Lung (tissue), 12 donors: ENCODE results near the gene APAF1. TPM values are rescaled to one million over a fixed set of nuclear protein-coding genes. Genes with fewer than 3 reads are reported as not detected.

Experiments used
- ATAC-seq: fragments of 200-7000 bp; cut with Tn5 transposase; one replicate; pipeline ENCODE4 v1.9.1; 2020; ENCODE audit warnings: moderate number of reproducible peaks; ENCODE audit not compliant: insufficient read depth, low FRiP score
- DNase-seq, 3 donors: peaks; one replicate each; pipeline ENCODE4 v3.0.0-alpha.2; 2013 to 2017
- H3K27ac ChIP-seq, 2 donors: one replicate each; pipeline ENCODE4 v1.5.1; 2013; ENCODE audit warnings: mild to moderate bottlenecking in 2 of 2, moderate library complexity in 2 of 2, control low read depth in 1 of 2, inconsistent platforms in 1 of 2, low read depth in 1 of 2, low read length in 1 of 2
- H3K27me3 ChIP-seq, 3 donors: one replicate each; pipeline ENCODE4 v1.5.1; 2013; ENCODE audit warnings: low read length in 2 of 3; ENCODE audit not compliant: control insufficient read depth in 3 of 3, insufficient read depth in 3 of 3
- H3K36me3 ChIP-seq, 4 donors: one replicate each; pipeline ENCODE4 v1.5.1; 2013; ENCODE audit warnings: low read length in 4 of 4, mild to moderate bottlenecking in 1 of 4, moderate library complexity in 1 of 4; ENCODE audit not compliant: control insufficient read depth in 4 of 4, insufficient read depth in 4 of 4
- H3K4me1 ChIP-seq, 5 donors: one replicate each; pipeline ENCODE4 v1.5.1; 2013; ENCODE audit warnings: low read length in 5 of 5, mild to moderate bottlenecking in 2 of 5, moderate library complexity in 1 of 5; ENCODE audit not compliant: control insufficient read depth in 5 of 5, insufficient read depth in 5 of 5
- H3K4me3 ChIP-seq: one replicate; pipeline ENCODE4 v1.5.1; 2013; ENCODE audit warnings: mild to moderate bottlenecking, control low read depth, moderate library complexity
- H3K9ac ChIP-seq, 2 donors: one replicate each; pipeline ENCODE4 v1.5.1; 2013; ENCODE audit warnings: low read length in 2 of 2, control low read depth in 1 of 2; ENCODE audit not compliant: insufficient read depth in 1 of 2
- H3K9me3 ChIP-seq, 4 donors: one replicate each; pipeline ENCODE4 v1.5.1; 2013; ENCODE audit warnings: low read length in 3 of 4, mild to moderate bottlenecking in 1 of 4, moderate library complexity in 1 of 4; ENCODE audit not compliant: control insufficient read depth in 4 of 4, insufficient read depth in 3 of 4
- WGBS, 2 donors: extraction: QIAGEN DNeasy Blood & Tissue Kit; methylation state at CpG; one replicate each; pipeline ENCODE4 v1.1.7; 2013; 5-methylcytosine and 5-hydroxymethylcytosine counted together
- polyA plus RNA-seq, 2 donors: library from polyadenylated mRNA; stranded (reverse); fragments of 200-250 nt; gene quantifications; one replicate each; pipeline ENCODE4 v1.2.1, GENCODE V29; 2013
- total RNA-seq, 2 donors: library from RNA; depleted of rRNA in 1 of 2; stranded (reverse); fragments of >200 nt in 1 of 2; gene quantifications; one replicate each; pipeline ENCODE4 v1.2.1, GENCODE V29; 2014 to 2021
- TF ChIP-seq, protein P1 (sequence below): IDR thresholded peaks from 2 replicates; pipeline ENCODE4 v1.5.1; 2012; ENCODE audit warnings: mild to moderate bottlenecking; ENCODE audit errors: control extremely low read depth, extremely low read depth
- donor health status: control.
- donor health status: control.
- donor health status: Bipolar disorder and iron deficiency.
- donor health status: healthy.
- donor health status: DM: yes; HTN: yes; CAD: no.

Gene APAF1
- total and polyA plus RNA-seq, 4 donors, result 6.6 to 53.2 (median 13.7) TPM

DNA sequence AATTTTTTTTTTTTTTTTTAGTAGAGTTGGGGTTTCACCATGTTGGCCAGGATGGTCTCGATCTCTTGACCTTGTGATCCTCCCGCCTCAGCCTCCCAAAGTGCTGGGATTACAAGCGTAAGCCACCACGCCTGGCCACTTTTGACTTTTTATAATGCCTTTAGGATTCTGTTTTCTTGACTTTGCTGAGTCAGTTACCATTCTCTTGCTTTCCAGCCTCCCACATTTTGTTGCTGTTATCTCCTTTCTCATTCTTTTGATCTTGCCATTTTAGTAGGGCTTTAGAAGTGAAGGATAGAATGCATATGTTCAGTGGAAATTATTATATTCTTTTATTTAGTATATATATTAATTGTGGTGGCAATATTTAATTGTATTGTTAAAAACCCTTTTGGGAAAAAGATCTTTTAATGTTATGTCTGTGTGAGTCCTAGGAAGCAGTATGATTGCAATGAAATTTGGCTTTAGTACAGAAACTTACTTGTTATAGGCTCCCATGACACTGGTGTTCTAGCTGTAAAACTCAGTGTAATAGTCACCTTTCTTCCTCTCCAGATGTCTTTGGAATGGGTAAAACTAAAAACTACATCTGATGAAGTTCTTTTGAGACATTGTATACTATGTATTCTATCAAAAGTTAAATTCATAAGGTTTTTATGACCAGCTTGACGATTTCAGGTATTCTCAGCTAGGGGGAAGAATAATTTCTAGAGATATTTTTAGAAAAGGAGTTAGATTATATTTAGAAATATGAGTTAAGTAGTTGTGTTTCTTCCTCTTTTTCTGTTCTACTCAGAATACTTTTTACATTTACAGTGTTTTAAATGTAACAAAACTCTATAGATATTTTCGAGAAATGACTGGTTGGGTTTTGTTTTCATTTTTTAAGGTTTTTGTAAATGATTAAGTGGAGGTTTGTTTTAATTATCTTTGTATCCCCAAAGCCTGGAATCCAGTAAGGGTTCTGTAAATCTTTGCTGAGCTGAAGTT, 74.7 kb downstream of the APAF1 start:
- Histone ChIP-seq H3K9me3 (no peaks in the 10 kb centered on the region), H3K4me1 (peaks cover 0 to 6% (median 4%) of the 10 kb centered on the region in 5 donors), H3K36me3 (peaks cover 12 to 28% (median 18%) of the 10 kb centered on the region in 4 donors), H3K27ac (no peak overlapping the region), H3K9ac (no peak overlapping the region), H3K27me3 (no peaks in the 10 kb centered on the region), H3K4me3 (no peak overlapping the region)
- DNase-seq, result no peak
- no peak for ATAC-seq
- TF ChIP-seq, protein P1, sequence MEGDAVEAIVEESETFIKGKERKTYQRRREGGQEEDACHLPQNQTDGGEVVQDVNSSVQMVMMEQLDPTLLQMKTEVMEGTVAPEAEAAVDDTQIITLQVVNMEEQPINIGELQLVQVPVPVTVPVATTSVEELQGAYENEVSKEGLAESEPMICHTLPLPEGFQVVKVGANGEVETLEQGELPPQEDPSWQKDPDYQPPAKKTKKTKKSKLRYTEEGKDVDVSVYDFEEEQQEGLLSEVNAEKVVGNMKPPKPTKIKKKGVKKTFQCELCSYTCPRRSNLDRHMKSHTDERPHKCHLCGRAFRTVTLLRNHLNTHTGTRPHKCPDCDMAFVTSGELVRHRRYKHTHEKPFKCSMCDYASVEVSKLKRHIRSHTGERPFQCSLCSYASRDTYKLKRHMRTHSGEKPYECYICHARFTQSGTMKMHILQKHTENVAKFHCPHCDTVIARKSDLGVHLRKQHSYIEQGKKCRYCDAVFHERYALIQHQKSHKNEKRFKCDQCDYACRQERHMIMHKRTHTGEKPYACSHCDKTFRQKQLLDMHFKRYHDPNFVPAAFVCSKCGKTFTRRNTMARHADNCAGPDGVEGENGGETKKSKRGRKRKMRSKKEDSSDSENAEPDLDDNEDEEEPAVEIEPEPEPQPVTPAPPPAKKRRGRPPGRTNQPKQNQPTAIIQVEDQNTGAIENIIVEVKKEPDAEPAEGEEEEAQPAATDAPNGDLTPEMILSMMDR, result no peak
- WGBS, 2 donors, result 83 to 90% methylated on average over 6 of the region's 6 CpGs

- WGBS, 2 donors, result 88 to 90% methylated on average over 2 of the region's 2 CpGs
- ATAC-seq, result no peak
- no peak for DNase-seq
- Histone ChIP-seq H3K9ac (no peak overlapping the region), H3K4me1 (peaks cover 0 to 16% (median 4%) of the 10 kb centered on the region in 5 donors), H3K27ac (no peak overlapping the region), H3K27me3 (no peaks in the 10 kb centered on the region), H3K36me3 (peaks cover 13 to 25% (median 20%) of the 10 kb centered on the region in 4 donors), H3K9me3 (peaks cover 0 to 1% (median 0%) of the 10 kb centered on the region in 4 donors), H3K4me3 (no peak overlapping the region)
- TF ChIP-seq, protein P1, result no peak
These were observed 76.2 kb downstream of the APAF1 start for GRCh38 chr12:98721204-98721702.

- ATAC-seq (no peak), DNase-seq (no peak)
- H3K27ac ChIP-seq, result no peak overlapping the region
- no peak overlapping the region for H3K9ac ChIP-seq
- peaks cover 0 to 20% (median 0%) of the 10 kb centered on the region in 5 donors for H3K4me1 ChIP-seq
- no peak overlapping the region for H3K4me3 ChIP-seq
- peaks cover 16 to 37% (median 26%) of the 10 kb centered on the region in 4 donors for H3K36me3 ChIP-seq
- WGBS, 2 donors, result 92 to 93% methylated on average over 5 of the region's 5 CpGs
- H3K27me3 ChIP-seq, result no peaks in the 10 kb centered on the region
- TF ChIP-seq, protein P1, result no peak
- peaks cover 0 to 1% (median 0%) of the 10 kb centered on the region in 4 donors for H3K9me3 ChIP-seq
These were observed 79.5 kb downstream of the APAF1 start for GRCh38 chr12:98724384-98725155.
